HG02588 (cell line): ENCODE results near the gene PTPN14.
A peak's percentile ranks its signal among the peaks of the same experiment; 100 is the strongest.
"Not testable (repeated sequence)": the region's sequence is repeated elsewhere in the genome, so short reads cannot be mapped to it uniquely, and the experiment has no call there.

Source experiments
- ATAC-seq: cut with Tn5 transposase; IDR thresholded peaks from one replicate; pipeline ENCODE4 v1.9.1; 2021; ENCODE audit warnings: mild to moderate bottlenecking, moderate library complexity; ENCODE audit not compliant: unreplicated experiment

PTPN14 gene

DNA sequence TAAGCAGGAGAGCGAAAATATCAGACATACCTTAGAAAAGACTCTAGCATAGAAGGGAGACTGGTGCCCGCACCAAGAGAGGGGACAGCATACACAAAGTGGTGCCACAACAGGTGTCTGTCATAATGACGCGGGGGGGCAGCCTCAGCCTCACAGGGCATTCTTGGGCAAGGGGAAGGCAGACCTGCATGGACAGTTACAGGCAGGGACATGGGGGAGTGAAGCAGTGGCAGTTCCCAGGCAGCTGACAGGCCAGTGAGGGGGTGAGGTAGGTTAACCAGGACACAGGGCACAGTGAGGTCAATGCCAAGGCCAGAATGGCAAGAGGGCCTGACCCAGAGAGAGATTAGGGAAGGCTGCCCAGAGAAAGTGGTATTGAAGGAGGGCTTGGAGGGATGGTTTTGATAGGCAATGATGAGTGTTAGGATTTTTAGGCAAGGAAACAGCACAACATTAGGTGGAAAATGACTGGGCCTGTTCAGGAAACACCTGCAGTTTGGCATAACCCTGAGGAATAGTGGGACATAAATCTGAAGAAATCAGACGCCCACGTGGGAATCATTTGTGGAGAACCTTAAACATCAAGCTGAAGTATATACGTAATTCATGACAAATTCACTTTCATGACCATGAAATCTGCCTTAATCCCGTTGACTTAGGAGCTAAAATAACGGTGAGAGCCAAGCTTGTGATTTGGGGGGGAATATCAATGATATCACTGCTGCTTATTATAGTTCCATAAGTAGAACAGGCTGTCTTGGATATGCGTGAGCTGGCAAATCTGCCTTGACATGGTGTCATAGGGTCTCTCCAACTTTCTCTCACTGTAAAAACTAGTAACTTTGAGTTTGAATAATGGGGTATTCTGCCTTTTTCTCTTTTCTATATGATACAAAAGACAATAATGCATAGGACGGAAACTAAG lies 8.9 kb downstream of the PTPN14 start:
- no peak for ATAC-seq

DNA sequence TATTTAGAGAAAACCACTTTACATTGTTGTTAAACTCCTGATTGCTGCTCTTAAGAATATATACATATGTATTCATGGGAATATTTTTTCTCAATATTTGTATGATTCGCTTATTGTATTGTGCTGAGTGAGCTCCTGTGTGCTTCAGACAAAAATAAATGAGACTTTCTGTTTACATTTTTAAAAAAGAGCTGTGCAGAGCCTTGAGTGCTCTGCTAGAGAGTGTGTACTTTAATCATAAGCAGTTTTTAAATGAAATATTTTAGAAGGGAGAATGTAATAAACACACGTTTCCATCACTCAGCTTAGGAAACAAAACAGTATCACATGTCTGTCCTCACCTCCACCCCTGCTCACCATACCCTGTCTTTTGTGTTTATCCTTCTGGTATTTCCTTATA lies 9.7 kb downstream of the PTPN14 start:
- no peak for ATAC-seq

DNA sequence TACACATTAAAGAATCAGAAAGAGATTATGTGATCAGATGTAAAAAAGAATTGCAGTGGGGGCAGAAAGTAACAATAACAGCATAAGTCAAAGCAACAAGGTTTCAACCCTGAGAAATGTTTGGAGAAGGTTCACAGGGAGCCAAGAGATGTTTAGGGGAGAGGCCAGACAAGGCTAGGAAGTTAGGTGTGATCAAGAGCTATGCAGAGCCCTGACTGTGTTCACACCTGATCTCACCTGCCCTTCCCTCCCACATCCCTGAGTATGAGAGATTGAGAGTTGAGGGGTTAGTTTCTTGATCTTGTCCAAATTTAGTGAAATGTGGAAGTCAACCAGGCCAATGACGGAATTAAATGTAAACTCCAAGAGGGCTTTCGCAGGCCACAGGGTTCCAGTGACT lies 10.2 kb downstream of the PTPN14 start:
- no peak for ATAC-seq

DNA sequence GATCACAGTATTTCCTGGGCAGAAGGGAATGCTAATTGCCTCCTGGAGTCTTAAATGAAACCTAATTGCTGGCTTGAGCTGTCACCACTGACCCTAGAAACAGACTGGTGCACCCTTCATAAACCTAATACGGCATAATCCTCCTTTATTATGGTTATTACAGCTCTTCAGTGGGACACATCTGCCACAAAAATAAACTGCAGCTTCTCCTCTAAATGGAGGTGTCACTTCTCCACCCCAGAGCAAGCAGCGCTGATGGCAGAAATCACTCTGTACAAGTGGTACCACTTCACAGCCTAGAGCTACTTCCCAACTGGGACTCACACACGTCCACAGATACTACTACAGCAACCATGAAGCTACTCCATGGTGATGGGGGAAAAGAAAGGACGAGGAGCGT lies 11.1 kb downstream of the PTPN14 start:
- ATAC-seq, result no peak

DNA sequence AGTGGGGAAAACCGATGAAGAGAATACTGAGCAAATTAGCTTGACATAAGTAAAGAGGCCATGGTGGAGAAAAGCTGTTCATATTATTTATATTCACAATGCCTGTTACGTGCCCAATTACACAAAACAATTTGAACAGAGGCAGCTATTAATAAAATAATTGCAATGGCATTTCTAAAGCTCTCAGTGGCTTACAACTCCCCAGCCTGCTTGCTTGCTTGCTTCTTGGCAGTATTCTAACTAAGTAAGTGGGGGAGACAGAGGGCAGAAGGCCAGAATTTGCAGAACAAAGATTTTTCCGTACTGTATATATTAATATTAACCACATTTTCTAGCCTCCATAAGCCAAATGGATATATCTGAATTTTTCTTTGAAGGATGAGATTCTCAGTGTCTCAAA lies 12.9 kb downstream of the PTPN14 start:
- ATAC-seq, result no peak

DNA sequence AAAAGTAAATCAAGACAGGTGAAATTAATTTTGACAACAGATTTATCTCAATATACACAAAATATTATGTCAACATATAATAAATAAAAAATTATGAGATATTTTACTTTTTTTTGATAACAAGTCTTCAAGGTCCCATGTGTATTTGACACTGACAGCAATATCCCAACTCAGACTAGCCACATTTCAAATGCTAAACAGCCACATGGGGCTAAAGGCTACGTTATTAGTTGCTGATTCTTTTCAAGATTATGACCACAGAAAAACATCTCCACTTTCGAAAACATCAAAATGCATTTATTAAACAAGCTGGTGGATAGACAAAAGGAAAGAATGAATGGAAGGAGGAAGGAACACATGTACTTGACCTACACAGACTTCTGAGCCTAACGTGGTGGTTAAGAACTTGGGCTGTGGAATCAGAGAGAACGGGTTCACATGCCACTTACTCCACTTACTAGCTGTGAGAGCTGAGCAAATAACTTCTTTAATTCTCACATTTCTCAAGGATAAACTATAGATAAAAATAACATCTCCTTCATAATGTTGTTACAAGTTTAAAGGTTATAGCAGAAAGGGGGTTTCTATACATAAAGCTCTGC lies 13.4 kb downstream of the PTPN14 start:
- ATAC-seq, result no peak

DNA sequence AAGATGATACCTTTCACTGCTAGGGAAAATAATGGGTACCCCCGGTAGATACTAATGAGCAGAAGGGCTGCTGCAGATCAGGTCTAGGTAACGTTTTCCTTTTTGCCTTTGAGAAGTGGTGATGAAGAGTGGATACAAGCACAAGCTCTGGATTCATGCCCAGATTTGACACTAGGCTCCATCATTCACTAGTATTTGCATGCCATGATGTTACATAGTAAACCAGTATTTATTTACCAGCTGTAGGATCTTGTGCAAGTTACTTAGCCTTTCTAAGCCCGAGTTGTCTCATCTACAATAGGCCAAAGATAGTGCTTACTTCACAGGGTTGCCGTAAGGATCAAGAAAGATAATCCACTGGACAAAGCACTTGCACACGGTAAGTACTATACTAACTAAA lies 14.2 kb downstream of the PTPN14 start:
- ATAC-seq, result no peak

DNA sequence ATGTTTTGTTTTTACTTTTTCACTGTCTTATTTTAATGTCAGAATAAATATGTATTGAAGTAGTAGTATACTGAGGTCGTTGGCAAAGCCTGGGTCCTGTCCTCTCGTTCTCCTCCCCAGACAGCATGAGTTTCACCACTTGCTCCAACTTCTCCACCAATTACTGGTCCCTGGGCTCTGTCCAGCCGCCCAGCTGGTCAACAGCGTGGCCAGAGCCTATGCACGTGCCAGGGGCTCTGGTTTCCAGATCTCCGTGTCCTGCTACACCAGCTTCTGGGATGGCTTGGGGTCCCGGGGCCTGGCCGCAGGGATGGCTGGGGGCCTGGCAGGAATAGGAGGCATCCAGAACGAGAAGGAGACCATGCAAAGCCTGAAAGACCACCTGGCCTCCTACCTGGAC lies 19.3 kb downstream of the PTPN14 start:
- no peak for ATAC-seq

DNA sequence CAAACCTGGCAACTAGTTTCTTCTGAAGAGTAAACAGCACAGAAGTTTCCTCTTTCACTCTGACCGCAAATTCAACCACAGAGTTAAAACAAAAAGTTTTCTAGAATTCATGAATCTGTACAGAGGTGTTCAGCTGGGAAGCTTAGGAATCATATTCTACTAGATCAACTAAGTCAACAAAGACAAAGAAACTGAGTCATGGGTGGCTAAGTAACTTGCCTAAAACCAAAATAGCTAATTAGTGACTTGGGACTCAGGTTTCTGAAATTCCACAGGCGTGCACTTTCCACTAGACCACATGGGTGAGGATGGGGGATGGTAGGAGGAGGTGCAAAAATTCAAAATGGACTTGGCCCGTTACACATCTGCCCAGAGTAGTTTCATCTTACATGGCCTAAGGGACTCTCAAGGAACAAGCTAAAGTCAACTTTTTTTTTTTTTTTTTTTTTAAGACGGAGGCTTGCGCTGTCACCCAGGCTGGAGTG lies 25.8 kb downstream of the PTPN14 start:
- peak; percentile 76 for ATAC-seq

DNA sequence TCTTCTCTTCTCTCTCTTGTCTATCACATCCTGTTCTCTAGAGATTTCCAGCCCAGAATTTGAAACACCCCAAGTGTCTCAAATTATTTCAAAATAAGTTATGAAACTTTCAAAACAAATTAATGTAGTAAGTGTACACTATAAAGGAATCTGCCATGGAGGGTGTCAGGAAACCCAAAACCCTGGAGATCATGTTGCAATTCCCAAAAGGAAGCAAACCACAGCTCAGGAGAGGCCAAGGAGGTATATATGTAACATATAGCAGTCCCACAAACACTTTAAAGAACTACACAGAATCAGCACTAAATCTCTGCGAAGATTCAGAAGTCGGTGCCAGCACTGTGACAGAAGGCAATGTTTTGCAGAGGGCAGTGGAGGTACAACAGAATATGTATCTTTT lies 26.6 kb downstream of the PTPN14 start:
- no peak for ATAC-seq

DNA sequence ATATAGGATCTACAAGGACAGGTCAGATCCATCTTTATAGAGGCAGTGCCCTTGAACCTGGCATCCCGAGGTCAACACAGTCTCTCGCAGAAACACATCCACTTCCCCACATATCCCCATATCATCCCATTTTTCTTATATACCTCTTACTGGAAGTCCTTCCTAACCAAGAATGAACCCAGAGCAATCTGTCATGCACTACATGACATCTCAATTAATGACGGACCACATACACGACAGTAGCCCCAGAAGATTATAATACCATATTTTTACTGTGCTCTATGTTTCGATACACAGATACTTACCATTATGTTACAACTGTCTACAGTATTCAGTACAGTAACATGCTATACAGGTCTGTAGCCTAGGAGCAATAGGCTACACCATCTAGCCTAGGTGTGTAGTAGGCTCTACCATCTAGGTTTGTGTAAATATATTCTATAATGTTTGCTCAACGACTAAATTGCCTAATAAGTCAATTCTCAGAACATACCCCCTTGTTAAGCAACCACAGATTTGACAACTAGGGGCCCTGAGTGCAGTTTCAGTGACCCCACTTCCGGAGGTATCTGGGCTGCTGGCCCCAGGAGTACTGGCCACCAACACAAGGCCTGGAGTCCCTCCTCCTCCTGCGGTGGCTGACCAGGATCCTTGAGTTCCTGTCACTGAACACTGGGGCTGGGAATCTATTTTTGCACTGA lies 28.1 kb downstream of the PTPN14 start:
- no peak for ATAC-seq

DNA sequence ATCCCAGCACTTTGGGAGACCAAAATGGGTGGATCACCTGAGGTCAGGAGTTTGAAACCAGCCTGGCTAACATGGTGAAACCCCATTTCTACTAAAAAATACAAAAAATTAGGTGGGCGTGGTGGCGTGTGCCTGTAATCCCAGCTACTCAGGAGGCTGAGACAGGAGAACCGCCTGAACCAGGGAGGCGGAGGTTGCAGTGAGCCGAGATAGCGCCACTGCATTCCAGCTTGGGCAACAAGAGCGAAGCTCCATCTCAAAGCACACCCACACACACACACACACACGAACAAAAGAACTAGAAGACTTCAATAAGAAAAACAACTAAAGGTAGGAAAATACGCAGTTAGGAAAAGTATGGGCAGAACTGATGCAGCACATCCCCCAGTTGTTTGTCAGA lies 29.9 kb downstream of the PTPN14 start:
- not testable (repeated sequence) for ATAC-seq

DNA sequence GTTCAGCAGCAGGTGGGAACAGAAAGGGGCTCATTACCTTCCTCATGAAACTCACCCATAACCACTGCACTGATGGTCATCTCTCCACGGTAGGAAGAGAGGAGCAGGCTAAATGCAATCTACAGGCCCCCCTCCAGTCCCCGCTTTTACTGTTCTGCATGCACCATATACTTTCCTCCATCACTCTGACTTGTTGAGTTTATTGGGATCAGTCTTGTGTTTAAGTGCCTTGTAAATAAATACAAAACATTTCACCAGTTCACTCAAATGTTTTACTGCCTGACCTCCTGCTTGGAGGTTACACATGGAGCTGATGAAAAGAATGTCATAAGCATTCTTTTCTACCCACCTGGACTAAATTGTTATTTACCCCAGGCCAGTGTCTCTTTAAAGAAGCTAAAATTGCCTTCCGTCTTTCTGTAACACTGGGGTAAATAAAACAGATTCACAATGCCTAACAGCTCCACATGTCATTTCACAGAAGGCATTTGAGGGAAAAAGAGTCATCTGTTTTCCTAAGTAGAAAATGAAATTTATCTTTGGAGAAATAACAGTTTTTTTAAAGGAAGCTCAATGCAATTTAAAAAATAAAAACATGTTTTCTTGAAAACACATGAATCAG lies 30.7 kb downstream of the PTPN14 start:
- ATAC-seq, result no peak

DNA sequence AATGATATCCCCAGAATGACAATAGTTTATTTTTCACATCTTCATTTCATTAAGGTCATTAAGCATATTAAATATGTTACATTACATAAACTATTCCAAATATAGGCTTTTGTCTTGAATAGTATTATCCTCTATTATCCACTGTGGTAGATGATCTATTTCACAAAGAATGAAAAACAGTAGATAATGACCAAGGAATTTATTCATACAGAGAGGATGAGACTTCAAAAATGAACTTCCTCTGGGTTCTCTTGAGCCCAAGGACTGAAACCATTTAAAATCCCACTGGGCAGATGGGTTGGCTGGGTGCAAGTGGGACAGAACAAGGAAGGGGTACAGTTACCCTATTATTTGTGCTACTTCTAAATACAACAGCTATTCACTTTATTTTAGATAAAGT lies 33.0 kb downstream of the PTPN14 start:
- ATAC-seq, result no peak

DNA sequence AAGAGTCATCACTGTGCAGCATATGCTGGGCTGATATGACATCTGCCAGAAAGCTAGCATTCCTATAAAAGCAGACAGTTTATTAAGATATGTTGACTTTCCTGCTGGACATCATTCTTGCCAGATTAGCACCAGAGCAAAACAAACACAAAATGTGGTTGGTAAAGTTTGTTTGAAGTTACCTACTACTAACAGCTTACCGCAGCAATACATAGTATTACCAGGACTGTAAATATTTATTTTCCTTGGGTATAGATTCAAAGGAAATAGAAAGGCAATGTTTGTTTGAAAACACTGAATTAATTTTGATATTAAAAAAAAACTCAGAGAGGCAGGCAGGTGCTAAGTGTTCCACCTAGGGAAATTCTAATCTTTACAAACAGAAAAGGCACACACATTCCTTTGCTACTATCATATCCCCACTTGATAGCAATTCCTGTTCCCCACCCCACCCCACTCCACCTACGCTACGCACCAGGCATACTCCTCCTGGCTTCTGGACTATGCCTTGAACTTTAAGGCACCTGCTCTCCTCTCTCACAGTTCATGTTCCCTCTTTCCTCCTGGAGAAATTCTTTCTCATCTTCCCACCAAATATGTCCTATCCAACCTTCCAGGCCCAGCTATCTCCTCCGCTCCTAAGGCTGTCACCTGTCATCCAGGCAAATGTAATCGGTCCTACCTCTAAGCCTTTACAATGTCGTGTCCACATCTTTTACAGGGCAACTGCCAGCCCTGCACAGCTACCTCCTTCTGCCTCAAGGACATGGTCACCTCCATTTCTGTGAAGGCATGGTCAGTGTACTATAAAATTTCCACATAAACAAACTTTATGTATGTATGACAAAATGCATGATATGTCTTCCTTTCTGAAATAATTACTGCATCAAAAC lies 34.7 kb downstream of the PTPN14 start:
- no peak for ATAC-seq

DNA sequence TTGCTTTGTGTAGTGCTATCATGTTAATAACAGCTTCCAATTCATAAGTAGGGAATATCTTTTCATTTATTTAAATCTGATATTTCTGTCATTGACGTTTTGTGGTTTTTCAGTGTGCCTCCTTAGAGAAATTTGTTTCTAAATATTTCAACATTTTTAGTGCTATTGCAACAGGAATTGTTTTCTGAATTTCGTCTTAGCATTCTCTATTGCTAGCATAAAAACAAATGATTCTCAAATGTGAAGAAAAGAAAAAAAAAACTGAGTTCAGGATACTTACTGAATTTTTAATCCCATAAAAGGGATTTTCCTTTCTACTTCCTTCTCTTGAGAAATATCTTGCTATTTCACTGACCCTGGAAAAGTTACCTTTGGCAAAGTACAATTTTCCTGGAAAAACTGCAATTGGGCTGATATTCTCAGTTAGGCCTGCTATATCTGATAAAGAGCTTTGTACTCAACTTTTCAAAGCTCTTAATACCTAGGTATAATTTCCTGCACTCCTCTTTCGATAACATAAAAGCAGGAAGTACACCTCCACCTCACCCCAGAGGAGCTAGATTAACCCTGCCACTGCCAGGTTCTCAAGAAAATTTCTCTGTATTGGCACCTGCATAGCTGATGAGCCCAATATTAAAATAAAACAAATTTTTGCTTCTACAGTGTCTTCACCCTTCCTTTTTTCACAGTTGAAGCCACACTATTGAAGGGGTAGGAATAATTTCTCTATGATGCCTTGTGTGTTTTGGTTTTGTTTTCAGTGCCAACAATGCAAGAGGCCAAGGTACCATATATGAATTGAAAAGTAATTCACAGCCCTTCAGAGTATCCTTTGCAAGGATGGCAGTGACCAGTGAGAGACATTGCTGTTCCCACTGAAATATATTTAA lies 35.6 kb downstream of the PTPN14 start:
- ATAC-seq, result no peak

DNA sequence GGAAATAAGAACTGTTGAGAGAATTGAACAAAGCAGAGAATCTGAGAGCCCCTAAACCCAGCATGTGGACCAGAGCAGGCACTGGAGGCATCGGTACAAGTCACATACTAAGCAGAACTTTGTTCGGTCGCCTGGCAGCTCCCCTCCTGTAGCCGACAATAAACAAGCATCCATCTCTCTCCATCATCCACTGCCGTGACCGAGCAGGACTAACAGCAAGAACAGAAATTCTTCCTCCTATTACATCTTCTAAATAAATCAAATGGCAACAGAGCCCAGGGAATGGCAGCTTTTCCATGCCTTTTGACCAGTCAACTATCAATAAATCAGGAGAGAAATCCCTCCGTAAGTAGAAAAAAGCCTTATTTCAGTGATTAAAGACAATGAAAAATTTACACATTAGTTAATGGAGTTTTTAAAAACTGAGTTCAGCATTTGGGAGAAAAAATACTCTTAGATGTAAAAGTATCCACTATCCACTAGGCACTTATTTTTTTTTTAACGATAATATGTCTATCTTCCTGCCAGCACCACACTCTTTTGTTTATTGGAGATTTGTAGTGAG lies 36.5 kb downstream of the PTPN14 start:
- no peak for ATAC-seq

DNA sequence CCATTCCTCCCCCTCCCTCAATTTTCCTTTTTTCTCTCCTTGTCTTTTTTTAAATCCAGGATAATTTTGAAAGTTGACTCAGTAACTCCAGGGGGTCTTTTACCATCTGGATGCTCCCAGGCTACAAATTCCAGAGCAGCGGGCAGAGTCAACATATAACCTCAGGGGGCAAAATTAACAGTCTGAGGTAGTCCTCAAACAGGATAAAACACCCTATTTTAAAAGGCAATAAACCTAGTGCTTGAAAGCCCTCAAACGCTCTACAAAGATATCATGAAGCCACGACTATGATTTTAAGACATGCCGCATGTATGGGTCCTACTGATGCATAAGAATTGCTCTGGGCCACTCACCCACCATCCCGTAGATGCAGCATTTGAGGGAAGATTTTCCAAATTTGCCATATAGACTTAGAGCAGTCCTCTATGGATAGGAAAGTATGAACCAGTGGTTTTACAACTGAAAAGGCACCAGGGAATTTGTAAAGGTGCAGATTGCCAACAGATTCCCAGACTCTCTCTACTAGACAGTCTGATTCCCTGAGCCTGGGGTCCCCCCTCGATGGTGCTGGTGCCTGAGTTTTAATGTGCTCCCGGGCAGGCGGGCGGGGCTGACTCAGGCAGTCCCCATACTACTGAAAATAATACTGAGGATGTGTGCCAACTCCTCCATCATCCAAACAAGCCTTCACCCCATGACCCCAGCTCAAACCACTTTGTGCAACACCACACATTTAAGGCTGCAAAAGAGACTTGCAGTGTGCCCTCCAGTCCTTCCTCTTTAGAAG lies 37.2 kb downstream of the PTPN14 start:
- ATAC-seq, result no peak
